Measurements from ENCODE around the gene HMGXB4.
A peak's percentile ranks its signal among the peaks of the same experiment; 100 is the strongest.

HMGXB4 gene

DNA sequence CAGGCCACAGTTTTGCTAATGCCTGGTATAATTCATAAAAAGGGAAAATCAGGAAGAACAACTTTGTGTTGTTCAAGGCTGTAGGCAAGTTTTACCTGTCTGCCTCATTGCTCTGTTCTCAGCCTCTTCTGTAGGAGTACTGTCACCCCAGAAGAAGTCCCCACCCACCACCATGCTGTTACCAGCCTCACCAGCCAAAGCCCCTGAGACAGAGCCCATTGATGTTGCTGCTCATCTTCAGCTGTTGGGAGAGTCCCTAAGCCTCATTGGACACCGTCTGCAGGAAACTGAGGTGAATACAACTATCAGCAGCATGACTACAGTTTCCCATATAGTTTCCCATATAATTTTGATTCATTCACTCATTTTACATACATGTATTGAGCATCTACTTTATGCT lies 30.8 kb downstream of the HMGXB4 start:
- H3K4me3 ChIP-seq (ENCODE audit: low read depth, low read length), result no peak overlapping the region
- TF ChIP-seq, protein P1, sequence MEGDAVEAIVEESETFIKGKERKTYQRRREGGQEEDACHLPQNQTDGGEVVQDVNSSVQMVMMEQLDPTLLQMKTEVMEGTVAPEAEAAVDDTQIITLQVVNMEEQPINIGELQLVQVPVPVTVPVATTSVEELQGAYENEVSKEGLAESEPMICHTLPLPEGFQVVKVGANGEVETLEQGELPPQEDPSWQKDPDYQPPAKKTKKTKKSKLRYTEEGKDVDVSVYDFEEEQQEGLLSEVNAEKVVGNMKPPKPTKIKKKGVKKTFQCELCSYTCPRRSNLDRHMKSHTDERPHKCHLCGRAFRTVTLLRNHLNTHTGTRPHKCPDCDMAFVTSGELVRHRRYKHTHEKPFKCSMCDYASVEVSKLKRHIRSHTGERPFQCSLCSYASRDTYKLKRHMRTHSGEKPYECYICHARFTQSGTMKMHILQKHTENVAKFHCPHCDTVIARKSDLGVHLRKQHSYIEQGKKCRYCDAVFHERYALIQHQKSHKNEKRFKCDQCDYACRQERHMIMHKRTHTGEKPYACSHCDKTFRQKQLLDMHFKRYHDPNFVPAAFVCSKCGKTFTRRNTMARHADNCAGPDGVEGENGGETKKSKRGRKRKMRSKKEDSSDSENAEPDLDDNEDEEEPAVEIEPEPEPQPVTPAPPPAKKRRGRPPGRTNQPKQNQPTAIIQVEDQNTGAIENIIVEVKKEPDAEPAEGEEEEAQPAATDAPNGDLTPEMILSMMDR (IDR thresholded peaks at IDR 0.05; ENCODE audit: low read depth, low read length), result no peak
- TF ChIP-seq POLR2A (IDR thresholded peaks at IDR 0.05; ENCODE audit: extremely low read depth, insufficient read length) (no peak), MYC (IDR thresholded peaks at IDR 0.05; ENCODE audit: low read depth, low read length) (no peak)
- TF ChIP-seq, protein P2, sequence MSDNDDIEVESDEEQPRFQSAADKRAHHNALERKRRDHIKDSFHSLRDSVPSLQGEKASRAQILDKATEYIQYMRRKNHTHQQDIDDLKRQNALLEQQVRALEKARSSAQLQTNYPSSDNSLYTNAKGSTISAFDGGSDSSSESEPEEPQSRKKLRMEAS (IDR thresholded peaks at IDR 0.05; ENCODE audit: low read depth, low read length), result no peak
- DNase-seq (ENCODE audit: low read depth), result no peak

DNA sequence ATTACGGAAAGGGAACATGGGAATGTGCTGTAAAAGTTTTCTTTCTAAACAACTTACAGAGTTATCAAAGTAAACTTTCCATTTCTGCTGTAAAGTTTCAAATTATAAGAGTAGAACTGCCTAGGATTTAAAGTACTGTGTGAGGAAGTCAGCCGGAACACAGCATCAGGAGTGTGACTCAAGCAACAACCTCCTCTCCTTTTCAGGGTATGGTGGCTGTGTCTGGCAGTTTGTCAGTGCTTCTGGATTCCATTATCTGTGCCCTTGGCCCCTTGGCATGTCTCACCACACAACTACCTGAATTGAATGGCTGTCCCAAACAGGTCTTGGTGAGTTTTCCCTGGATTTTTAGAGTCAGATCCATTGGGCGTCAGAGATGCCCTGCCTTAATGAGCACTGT lies 35.5 kb downstream of the HMGXB4 start:
- TF ChIP-seq, protein P2 (IDR thresholded peaks at IDR 0.05; ENCODE audit: low read depth, low read length), result no peak
- no peak for DNase-seq (ENCODE audit: low read depth)
- no peak overlapping the region for H3K4me3 ChIP-seq (ENCODE audit: low read depth, low read length)

DNA sequence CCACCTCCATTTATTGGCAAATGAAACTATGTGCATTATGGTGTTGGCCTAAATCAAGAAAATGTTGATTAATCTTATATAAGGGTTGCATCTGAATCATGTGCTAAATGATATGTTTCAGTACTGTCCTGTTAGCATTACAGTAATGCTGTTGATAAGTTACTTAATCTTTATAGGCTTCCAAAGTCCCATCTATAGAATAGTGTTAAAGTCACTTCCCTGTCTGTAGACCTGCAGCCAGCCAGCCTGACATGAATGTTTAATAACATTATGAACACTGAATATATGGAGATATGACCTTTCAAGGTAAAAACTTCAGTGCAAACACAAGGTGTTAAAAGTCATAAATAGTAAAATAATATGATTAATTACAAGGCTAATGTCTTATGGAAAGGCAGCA lies 38.8 kb downstream of the HMGXB4 start:
- TF ChIP-seq, protein P2 (IDR thresholded peaks at IDR 0.05; ENCODE audit: low read depth, low read length), result no peak
- no peak for TF ChIP-seq POLR2A (IDR thresholded peaks at IDR 0.05; ENCODE audit: extremely low read depth, insufficient read length)
- no peak for TF ChIP-seq MYC (IDR thresholded peaks at IDR 0.05; ENCODE audit: low read depth, low read length)
- TF ChIP-seq, protein P1 (IDR thresholded peaks at IDR 0.05; ENCODE audit: low read depth, low read length), result no peak

DNA sequence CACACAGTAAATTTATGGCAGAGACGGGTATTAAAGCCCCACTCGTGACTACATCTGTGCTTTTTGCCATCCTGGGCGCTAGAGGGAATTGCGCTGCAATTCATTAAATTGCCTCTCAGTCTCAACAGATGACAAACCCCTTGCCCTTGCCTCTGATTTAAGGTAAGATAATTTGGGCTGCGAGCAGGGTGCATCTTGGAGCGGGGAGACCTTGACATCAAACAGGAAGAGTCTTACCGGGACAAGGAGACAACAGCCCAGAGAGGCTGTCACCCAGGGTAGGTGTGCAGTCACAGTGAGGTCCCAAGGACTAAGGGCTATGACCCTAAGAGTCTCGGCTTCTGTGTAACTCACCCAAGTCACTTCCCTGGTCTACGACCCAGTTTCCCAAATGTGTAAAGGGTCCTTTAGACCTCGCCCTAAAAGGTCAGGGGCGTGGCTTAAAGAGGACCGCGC lies 42.0 kb downstream of the HMGXB4 start:
- no peak for DNase-seq (ENCODE audit: low read depth)
- H3K4me3 ChIP-seq (ENCODE audit: low read depth, low read length), result peak overlapping the region; percentile 47
- TF ChIP-seq, protein P2 (IDR thresholded peaks at IDR 0.05; ENCODE audit: low read depth, low read length), result no peak
- TF ChIP-seq MYC (IDR thresholded peaks at IDR 0.05; ENCODE audit: low read depth, low read length), result 0 out of 2 replicates have a peak, but pooled peaks have one; percentile 17

More for the DNA sequence above, 38.8 kb downstream of the HMGXB4 start:
- DNase-seq (ENCODE audit: low read depth), result no peak
- no peak overlapping the region for H3K4me3 ChIP-seq (ENCODE audit: low read depth, low read length)

DNA sequence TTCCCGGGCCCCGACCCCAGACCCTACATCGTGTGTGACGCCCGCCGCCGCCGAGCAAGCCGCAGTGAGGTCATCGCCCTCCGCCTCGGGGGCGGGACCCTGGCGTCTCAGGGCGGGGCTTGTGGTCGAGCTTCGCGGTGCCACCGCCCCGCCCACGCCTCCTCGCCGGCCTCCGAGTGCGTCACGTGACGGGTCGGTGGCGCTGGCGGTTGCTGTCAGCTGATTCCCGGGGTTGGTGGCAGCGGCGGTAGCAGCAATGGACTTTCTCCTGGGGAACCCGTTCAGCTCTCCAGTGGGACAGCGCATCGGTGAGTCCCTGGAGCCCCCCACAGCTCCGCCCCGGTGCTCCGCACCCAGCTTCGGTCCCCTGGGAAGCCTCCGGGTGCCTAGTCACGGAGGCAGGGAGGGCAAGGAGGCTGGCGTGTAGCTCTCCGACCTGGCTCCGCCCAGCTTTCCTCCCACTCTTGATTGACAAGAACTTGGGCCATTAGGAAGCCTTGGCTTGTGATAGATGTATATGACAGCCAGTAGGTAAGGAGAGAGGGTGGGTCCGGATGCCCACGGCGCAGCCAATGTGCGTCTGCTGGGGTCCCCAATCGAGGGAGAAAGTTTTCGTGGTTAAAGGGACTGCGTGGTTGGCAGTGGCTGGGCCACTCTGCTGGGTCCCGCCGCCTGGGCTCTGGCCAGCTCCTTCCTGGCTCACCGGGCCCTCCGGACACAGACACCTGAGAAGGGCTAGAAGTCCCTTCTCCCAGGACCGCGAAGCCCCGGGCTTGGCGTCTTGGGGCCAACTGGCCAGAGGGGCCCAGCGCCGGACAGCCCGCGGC lies 42.6 kb downstream of the HMGXB4 start, which contains the start of gene TOM1:
Gene TOM1 (plus strand): TSS at position 222 of the 827 bp plus-strand sequence. CDS start 35 bp downstream, at position 257.
- DNase-seq (ENCODE audit: low read depth), result peak; percentile 98
- H3K4me3 ChIP-seq (ENCODE audit: low read depth, low read length), result peak within 1 kb of the TSS; percentile 70
- TF ChIP-seq, protein P1 (IDR thresholded peaks at IDR 0.05; ENCODE audit: low read depth, low read length), result no peak
- TF ChIP-seq POLR2A (IDR thresholded peaks at IDR 0.05; ENCODE audit: extremely low read depth, insufficient read length) (peak; percentile 35), MYC (IDR thresholded peaks at IDR 0.05; ENCODE audit: low read depth, low read length) (peak; percentile 36)
- TF ChIP-seq, protein P2 (IDR thresholded peaks at IDR 0.05; ENCODE audit: low read depth, low read length), result peak; percentile 81

DNA sequence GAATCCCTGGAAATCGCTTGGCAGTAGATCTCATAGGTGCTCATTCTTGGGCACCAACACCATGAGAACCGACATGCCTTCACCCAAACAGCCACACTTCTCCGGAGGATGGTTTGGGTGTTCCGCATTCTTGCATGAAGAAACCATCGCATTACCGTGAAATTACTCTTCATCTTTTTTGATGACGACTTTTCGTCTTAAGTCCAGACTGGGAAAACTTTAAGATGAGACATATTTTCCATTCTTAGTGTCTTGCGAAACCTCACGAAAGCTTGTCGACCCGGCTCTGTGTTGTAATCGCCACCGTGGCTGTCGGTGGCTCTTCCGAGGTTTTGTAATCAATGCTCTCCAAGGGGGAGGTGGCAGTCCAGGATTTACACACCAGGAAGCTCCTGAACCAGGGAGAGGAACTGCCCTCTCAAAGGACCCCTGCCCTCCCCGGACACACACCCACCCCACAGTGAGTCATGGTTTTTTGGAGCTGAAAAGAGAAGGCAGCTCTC lies 44.1 kb downstream of the HMGXB4 start:
- TF ChIP-seq MYC (IDR thresholded peaks at IDR 0.05; ENCODE audit: low read depth, low read length), result peak; percentile 62; the same call in 1 of the 2 replicates
- TF ChIP-seq POLR2A (IDR thresholded peaks at IDR 0.05; ENCODE audit: extremely low read depth, insufficient read length), result no peak
- TF ChIP-seq, protein P1 (IDR thresholded peaks at IDR 0.05; ENCODE audit: low read depth, low read length), result no peak
- TF ChIP-seq, protein P2 (IDR thresholded peaks at IDR 0.05; ENCODE audit: low read depth, low read length), result 0 out of 2 replicates have a peak, but pooled peaks have one; percentile 14
- DNase-seq (ENCODE audit: low read depth), result peak; percentile 96
- H3K4me3 ChIP-seq (ENCODE audit: low read depth, low read length), result peak overlapping the region; percentile 70

Measured in NB4 (cell line).